ENCODE data around the gene EFNA5. TPM values are rescaled to one million over a fixed set of nuclear protein-coding genes. Genes with fewer than 3 reads are reported as not detected.

EFNA5 gene
- total and polyA plus RNA-seq, 4 donors = 4.2 to 11.8 (median 8.3) TPM

- no peak overlapping the region for H3K4me3 ChIP-seq (ENCODE audit: low read length in 2 of 2)
- WGBS, 2 donors = 94 to 95% methylated on average over 4 of the region's 4 CpGs
- no peaks in the 10 kb centered on the region for H3K36me3 ChIP-seq (ENCODE audit: control insufficient read depth in 1 of 2, insufficient read depth in 2 of 2, low read length in 1 of 2)
- peaks cover 0 to 7% of the 10 kb centered on the region in 2 donors for H3K4me1 ChIP-seq (ENCODE audit: control insufficient read depth in 1 of 2, insufficient read depth in 2 of 2, low read length in 2 of 2)
- intact Hi-C loops (cut with DNase I) = loop anchor here (10.0 kb wide), 3 partner anchors 95 to 315 kb away; no protein-coding TSS in a partner anchor
- ATAC-seq (ENCODE audit: low FRiP score) (no peak), DNase-seq (no peak)
- H3K9me3 ChIP-seq (ENCODE audit: control insufficient read depth, low read length) = no peaks in the 10 kb centered on the region
- H3K27ac ChIP-seq (ENCODE audit: low read depth in 1 of 2, low read length in 2 of 2) = no peak overlapping the region
- no peaks in the 10 kb centered on the region for H3K27me3 ChIP-seq (ENCODE audit: control insufficient read depth in 1 of 2, insufficient read depth in 2 of 2, low read length in 1 of 2)
These were observed 100.6 kb downstream of the EFNA5 start for GRCh38 chr5:107570181-107570580.

GRCh38 chr5:107567901-107568671, 102.7 kb downstream of the EFNA5 start:
- no peaks in the 10 kb centered on the region for H3K36me3 ChIP-seq (ENCODE audit: control insufficient read depth in 1 of 2, insufficient read depth in 2 of 2, low read length in 1 of 2)
- no peaks in the 10 kb centered on the region for H3K9me3 ChIP-seq (ENCODE audit: control insufficient read depth, low read length)
- intact Hi-C loops (cut with DNase I) = loop anchor here in 1 of 2 donors (10.0 kb wide), 1 partner anchor 313 kb away; no protein-coding TSS in a partner anchor
- no peak for ATAC-seq (ENCODE audit: low FRiP score)
- H3K27me3 ChIP-seq (ENCODE audit: control insufficient read depth in 1 of 2, insufficient read depth in 2 of 2, low read length in 1 of 2) = no peaks in the 10 kb centered on the region
- DNase-seq = no peak
- peak overlapping the region in 1 of 2 donors; percentile 54 for H3K27ac ChIP-seq (ENCODE audit: low read depth in 1 of 2, low read length in 2 of 2)
- H3K4me3 ChIP-seq (ENCODE audit: low read length in 2 of 2) = no peak overlapping the region
- 95 to 97% methylated on average over 4 of the region's 4 CpGs for WGBS, 2 donors
- H3K4me1 ChIP-seq (ENCODE audit: control insufficient read depth in 1 of 2, insufficient read depth in 2 of 2, low read length in 2 of 2) = peaks cover 0 to 6% of the 10 kb centered on the region in 2 donors

DNA sequence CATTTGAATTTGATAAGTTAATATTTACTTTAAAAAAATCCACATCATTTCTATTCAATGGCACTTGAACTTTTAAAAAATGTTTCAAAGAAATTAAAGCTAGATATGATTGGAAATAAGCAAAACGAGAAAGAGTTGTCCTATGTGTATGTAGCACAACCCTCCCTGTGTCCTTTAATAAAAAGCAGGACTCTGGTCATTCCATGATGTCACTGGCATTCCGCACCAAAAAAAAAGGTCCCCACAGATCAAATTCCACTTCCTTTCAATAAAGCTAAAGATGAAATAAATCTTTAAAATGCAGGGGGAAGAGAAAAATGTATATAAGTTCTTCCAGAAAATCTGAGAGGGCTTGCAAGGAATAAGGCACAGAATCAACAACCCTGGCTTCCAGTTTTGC, 103.8 kb downstream of the EFNA5 start:
- no peaks in the 10 kb centered on the region for H3K36me3 ChIP-seq (ENCODE audit: control insufficient read depth in 1 of 2, insufficient read depth in 2 of 2, low read length in 1 of 2)
- intact Hi-C loops (cut with DNase I) = loop anchor here in 1 of 2 donors (10.0 kb wide), 1 partner anchor 312 kb away; no protein-coding TSS in a partner anchor

GRCh38 chr5:107565791-107566767, 104.7 kb downstream of the EFNA5 start:
- H3K4me1 ChIP-seq (ENCODE audit: control insufficient read depth in 1 of 2, insufficient read depth in 2 of 2, low read length in 2 of 2) = peaks cover 0 to 5% of the 10 kb centered on the region in 2 donors
- DNase-seq = no peak
- no peaks in the 10 kb centered on the region for H3K9me3 ChIP-seq (ENCODE audit: control insufficient read depth, low read length)
- no peak for ATAC-seq (ENCODE audit: low FRiP score)
- H3K27ac ChIP-seq (ENCODE audit: low read depth in 1 of 2, low read length in 2 of 2) = peak overlapping the region in 1 of 2 donors; percentile 3
- intact Hi-C loops (cut with DNase I) = loop anchor here in 1 of 2 donors (10.0 kb wide), 1 partner anchor 311 kb away; no protein-coding TSS in a partner anchor
- no peak overlapping the region for H3K4me3 ChIP-seq (ENCODE audit: low read length in 2 of 2)
- no peaks in the 10 kb centered on the region for H3K27me3 ChIP-seq (ENCODE audit: control insufficient read depth in 1 of 2, insufficient read depth in 2 of 2, low read length in 1 of 2)
- WGBS, 2 donors = 33 to 42% methylated on average over 10 of the region's 10 CpGs
- no peaks in the 10 kb centered on the region for H3K36me3 ChIP-seq (ENCODE audit: control insufficient read depth in 1 of 2, insufficient read depth in 2 of 2, low read length in 1 of 2)

More for the DNA sequence above, 103.8 kb downstream of the EFNA5 start:
- no peak for DNase-seq
- 38 to 40% methylated on average over 2 of the region's 2 CpGs for WGBS, 2 donors
- no peak for ATAC-seq (ENCODE audit: low FRiP score)
- no peaks in the 10 kb centered on the region for H3K9me3 ChIP-seq (ENCODE audit: control insufficient read depth, low read length)
- H3K27ac ChIP-seq (ENCODE audit: low read depth in 1 of 2, low read length in 2 of 2) = no peak overlapping the region
- peaks cover 0 to 6% of the 10 kb centered on the region in 2 donors for H3K4me1 ChIP-seq (ENCODE audit: control insufficient read depth in 1 of 2, insufficient read depth in 2 of 2, low read length in 2 of 2)
- no peaks in the 10 kb centered on the region for H3K27me3 ChIP-seq (ENCODE audit: control insufficient read depth in 1 of 2, insufficient read depth in 2 of 2, low read length in 1 of 2)
- no peak overlapping the region for H3K4me3 ChIP-seq (ENCODE audit: low read length in 2 of 2)

GRCh38 chr5:107564931-107565372, 105.8 kb downstream of the EFNA5 start:
- DNase-seq (no peak), ATAC-seq (ENCODE audit: low FRiP score) (no peak)
- 6 to 18% methylated on average over 4 of the region's 4 CpGs for WGBS, 2 donors
- no peaks in the 10 kb centered on the region for H3K9me3 ChIP-seq (ENCODE audit: control insufficient read depth, low read length)
- H3K27ac ChIP-seq (ENCODE audit: low read depth in 1 of 2, low read length in 2 of 2) = no peak overlapping the region
- intact Hi-C loops (cut with DNase I) = loop anchor here in 1 of 2 donors (10.0 kb wide), 1 partner anchor 310 kb away; no protein-coding TSS in a partner anchor
- H3K4me1 ChIP-seq (ENCODE audit: control insufficient read depth in 1 of 2, insufficient read depth in 2 of 2, low read length in 2 of 2) = peaks cover 0 to 2% of the 10 kb centered on the region in 2 donors
- peak overlapping the region in 1 of 2 donors; percentile 48 for H3K4me3 ChIP-seq (ENCODE audit: low read length in 2 of 2)
- H3K27me3 ChIP-seq (ENCODE audit: control insufficient read depth in 1 of 2, insufficient read depth in 2 of 2, low read length in 1 of 2) = no peaks in the 10 kb centered on the region
- H3K36me3 ChIP-seq (ENCODE audit: control insufficient read depth in 1 of 2, insufficient read depth in 2 of 2, low read length in 1 of 2) = no peaks in the 10 kb centered on the region

DNA sequence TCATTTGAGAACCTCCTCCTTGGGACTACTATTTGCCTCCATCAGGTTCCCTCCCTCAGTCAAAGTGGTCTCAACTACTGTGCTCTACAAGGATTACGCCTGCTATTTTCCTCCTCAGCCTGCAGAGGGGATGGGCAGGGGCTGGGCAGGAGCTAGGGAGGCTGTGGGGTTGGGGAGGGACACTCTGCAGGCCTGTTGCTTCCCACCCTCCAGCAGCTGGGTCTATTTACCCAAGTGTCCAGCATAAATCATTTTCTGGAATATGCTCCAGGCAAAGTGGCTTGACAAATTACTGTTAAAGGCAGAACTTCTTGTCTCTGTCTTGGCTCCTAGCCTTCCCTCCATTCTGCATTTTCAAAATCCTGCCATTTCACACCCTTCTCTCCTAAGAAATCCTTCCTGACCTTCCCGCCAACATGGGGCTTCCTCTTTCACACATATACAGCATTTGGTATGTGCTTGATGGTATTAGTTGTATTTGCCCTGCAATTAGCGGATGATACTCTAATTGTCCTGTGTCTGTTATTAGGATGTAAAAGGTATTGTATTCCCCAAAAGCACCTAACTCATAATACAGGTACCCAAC, 106.7 kb downstream of the EFNA5 start:
- no peak for DNase-seq
- Histone ChIP-seq H3K27ac (ENCODE audit: low read depth in 1 of 2, low read length in 2 of 2) (no peak overlapping the region), H3K36me3 (ENCODE audit: control insufficient read depth in 1 of 2, insufficient read depth in 2 of 2, low read length in 1 of 2) (no peaks in the 10 kb centered on the region), H3K4me3 (ENCODE audit: low read length in 2 of 2) (no peak overlapping the region), H3K4me1 (ENCODE audit: control insufficient read depth in 1 of 2, insufficient read depth in 2 of 2, low read length in 2 of 2) (peaks cover 0 to 2% of the 10 kb centered on the region in 2 donors), H3K9me3 (ENCODE audit: control insufficient read depth, low read length) (no peaks in the 10 kb centered on the region), H3K27me3 (ENCODE audit: control insufficient read depth in 1 of 2, insufficient read depth in 2 of 2, low read length in 1 of 2) (no peaks in the 10 kb centered on the region)
- no peak for ATAC-seq (ENCODE audit: low FRiP score)
- intact Hi-C loops (cut with DNase I) = loop anchor here in 1 of 2 donors (10.0 kb wide), 1 partner anchor 309 kb away; no protein-coding TSS in a partner anchor
- 91 to 92% methylated on average over 3 of the region's 3 CpGs for WGBS, 2 donors

- Histone ChIP-seq H3K4me3 (ENCODE audit: low read length in 2 of 2) (no peak overlapping the region), H3K27me3 (ENCODE audit: control insufficient read depth in 1 of 2, insufficient read depth in 2 of 2, low read length in 1 of 2) (no peaks in the 10 kb centered on the region), H3K9me3 (ENCODE audit: control insufficient read depth, low read length) (no peaks in the 10 kb centered on the region), H3K4me1 (ENCODE audit: control insufficient read depth in 1 of 2, insufficient read depth in 2 of 2, low read length in 2 of 2) (no peaks in the 10 kb centered on the region), H3K36me3 (ENCODE audit: control insufficient read depth in 1 of 2, insufficient read depth in 2 of 2, low read length in 1 of 2) (no peaks in the 10 kb centered on the region), H3K27ac (ENCODE audit: low read depth in 1 of 2, low read length in 2 of 2) (no peak overlapping the region)
- intact Hi-C loops (cut with DNase I) = loop anchor here in 1 of 2 donors (10.0 kb wide), 1 partner anchor 306 kb away; no protein-coding TSS in a partner anchor
- DNase-seq = no peak
- ATAC-seq (ENCODE audit: low FRiP score) = no peak
- WGBS, 2 donors = 87 to 89% methylated on average over 6 of the region's 6 CpGs
These were observed 110.4 kb downstream of the EFNA5 start for GRCh38 chr5:107560377-107560776.

GRCh38 chr5:107558823-107559375, 111.8 kb downstream of the EFNA5 start:
- Histone ChIP-seq H3K4me1 (ENCODE audit: control insufficient read depth in 1 of 2, insufficient read depth in 2 of 2, low read length in 2 of 2) (peaks cover 0 to 2% of the 10 kb centered on the region in 2 donors), H3K27ac (ENCODE audit: low read depth in 1 of 2, low read length in 2 of 2) (no peak overlapping the region), H3K27me3 (ENCODE audit: control insufficient read depth in 1 of 2, insufficient read depth in 2 of 2, low read length in 1 of 2) (no peaks in the 10 kb centered on the region), H3K9me3 (ENCODE audit: control insufficient read depth, low read length) (no peaks in the 10 kb centered on the region), H3K4me3 (ENCODE audit: low read length in 2 of 2) (no peak overlapping the region), H3K36me3 (ENCODE audit: control insufficient read depth in 1 of 2, insufficient read depth in 2 of 2, low read length in 1 of 2) (no peaks in the 10 kb centered on the region)
- ATAC-seq (ENCODE audit: low FRiP score) (no peak), DNase-seq (no peak)
- WGBS, 2 donors = 97% methylated on average over 4 of the region's 4 CpGs
- intact Hi-C loops (cut with DNase I) = no loop called here

Data from aorta (tissue), 5 donors.